Left ventricle myocardium inferior (tissue), 1 donor: ENCODE data around the gene REXO4. TPM values are rescaled to one million over a fixed set of nuclear protein-coding genes. Genes with fewer than 3 reads are reported as not detected.
"Not testable (repeated sequence)": the region's sequence is repeated elsewhere in the genome, so short reads cannot be mapped to it uniquely, and the experiment has no call there.

Experiments
- DNase-seq: peaks from one replicate; pipeline ENCODE4 v3.0.0-alpha.2; 2020
- H3K27ac ChIP-seq: fragments of 200-600 bp; replicated peaks from 2 replicates; pipeline ENCODE4 v1.8.0; 2021
- H3K27me3 ChIP-seq: fragments of 200-600 bp; 2 replicates; pipeline ENCODE4 v1.8.0; 2021; ENCODE audit warnings: low read depth
- H3K36me3 ChIP-seq: fragments of 200-600 bp; 2 replicates; pipeline ENCODE4 v1.8.0; 2021
- H3K4me1 ChIP-seq: fragments of 200-600 bp; 2 replicates; pipeline ENCODE4 v1.8.0; 2021
- H3K4me3 ChIP-seq: fragments of 200-600 bp; 2 replicates; pipeline ENCODE4 v1.8.0; 2021; ENCODE audit warnings: mild to moderate bottlenecking, moderate library complexity
- H3K9me3 ChIP-seq: fragments of 200-600 bp; replicated peaks from 2 replicates; pipeline ENCODE4 v1.8.0; 2021
- intact Hi-C: fragments of 100-400 bp; cut with micrococcal nuclease; formaldehyde crosslinking; loops from one replicate; pipeline ENCODE4 v1.11.0; 2022
- total RNA-seq: library from RNA; stranded (reverse); fragmentation: NEBNext Ultra II Directional; extraction: Animal tissue kit (Norgen Biotek cat#: 25700); gene quantifications from one replicate; pipeline ENCODE4 v1.2.1, GENCODE V29; 2021
- TF ChIP-seq, protein P1 (sequence below): fragments of 200-600 bp; IDR thresholded peaks from 2 replicates; pipeline ENCODE4 v1.8.0; 2021; ENCODE audit warnings: antibody characterized with exemption, mild to moderate bottlenecking, borderline replicate concordance
- donor health status: DM: no; HTN: yes; CAD: no; lungs with severe emphysema.

The REXO4 gene
- total RNA-seq, 1 donor from 2014 or later, result 16.5 TPM

DNA sequence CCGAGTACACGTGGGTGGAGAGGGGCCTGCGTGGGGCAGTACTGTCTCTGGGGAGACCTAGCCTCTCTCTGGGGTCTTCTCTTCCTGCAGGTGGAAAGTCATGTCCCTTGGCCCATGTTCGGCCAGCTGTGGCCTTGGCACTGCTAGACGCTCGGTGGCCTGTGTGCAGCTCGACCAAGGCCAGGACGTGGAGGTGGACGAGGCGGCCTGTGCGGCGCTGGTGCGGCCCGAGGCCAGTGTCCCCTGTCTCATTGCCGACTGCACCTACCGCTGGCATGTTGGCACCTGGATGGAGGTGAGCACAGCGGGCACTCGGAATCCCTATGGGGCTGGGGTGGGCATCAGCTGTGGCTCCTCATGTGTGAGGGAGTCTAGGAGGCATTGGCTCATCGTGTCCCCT is 36.5 kb upstream of the REXO4 start:
- H3K27ac ChIP-seq, result no peak overlapping the region
- no peak for DNase-seq
- intact Hi-C loops, result no loop called here
- H3K27me3 ChIP-seq, result no peaks in the 10 kb centered on the region
- H3K4me1 ChIP-seq, result peaks cover 5% of the 10 kb centered on the region
- TF ChIP-seq, protein P1, sequence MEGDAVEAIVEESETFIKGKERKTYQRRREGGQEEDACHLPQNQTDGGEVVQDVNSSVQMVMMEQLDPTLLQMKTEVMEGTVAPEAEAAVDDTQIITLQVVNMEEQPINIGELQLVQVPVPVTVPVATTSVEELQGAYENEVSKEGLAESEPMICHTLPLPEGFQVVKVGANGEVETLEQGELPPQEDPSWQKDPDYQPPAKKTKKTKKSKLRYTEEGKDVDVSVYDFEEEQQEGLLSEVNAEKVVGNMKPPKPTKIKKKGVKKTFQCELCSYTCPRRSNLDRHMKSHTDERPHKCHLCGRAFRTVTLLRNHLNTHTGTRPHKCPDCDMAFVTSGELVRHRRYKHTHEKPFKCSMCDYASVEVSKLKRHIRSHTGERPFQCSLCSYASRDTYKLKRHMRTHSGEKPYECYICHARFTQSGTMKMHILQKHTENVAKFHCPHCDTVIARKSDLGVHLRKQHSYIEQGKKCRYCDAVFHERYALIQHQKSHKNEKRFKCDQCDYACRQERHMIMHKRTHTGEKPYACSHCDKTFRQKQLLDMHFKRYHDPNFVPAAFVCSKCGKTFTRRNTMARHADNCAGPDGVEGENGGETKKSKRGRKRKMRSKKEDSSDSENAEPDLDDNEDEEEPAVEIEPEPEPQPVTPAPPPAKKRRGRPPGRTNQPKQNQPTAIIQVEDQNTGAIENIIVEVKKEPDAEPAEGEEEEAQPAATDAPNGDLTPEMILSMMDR, result no peak
- H3K4me3 ChIP-seq, result no peak overlapping the region
- H3K36me3 ChIP-seq, result no peaks in the 10 kb centered on the region
- H3K9me3 ChIP-seq, result no peaks in the 10 kb centered on the region

DNA sequence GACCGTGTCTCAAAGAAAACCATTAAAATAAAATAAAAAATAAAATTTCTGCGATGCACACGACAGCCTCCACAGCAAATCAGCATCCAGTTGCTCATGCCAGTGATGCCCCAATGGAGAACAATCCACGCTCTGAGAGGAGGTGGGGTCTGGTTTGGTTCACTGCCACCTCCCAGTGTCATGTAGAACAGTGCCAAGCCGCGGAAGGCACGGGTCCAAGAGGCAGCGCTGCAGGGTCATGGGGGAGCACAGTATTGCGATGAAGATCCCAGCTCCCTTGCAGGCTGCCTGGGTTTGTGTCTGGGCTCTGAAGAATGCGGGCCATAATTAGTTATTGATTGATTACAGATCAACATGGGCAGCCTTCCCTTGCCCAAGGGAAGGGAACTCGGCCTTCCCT is 35.8 kb upstream of the REXO4 start:
- H3K36me3 ChIP-seq, result no peaks in the 10 kb centered on the region
- DNase-seq, result no peak
- intact Hi-C loops, result no loop called here
- H3K9me3 ChIP-seq, result no peaks in the 10 kb centered on the region
- no peak overlapping the region for H3K27ac ChIP-seq
- no peaks in the 10 kb centered on the region for H3K4me1 ChIP-seq
- no peaks in the 10 kb centered on the region for H3K27me3 ChIP-seq
- H3K4me3 ChIP-seq, result no peak overlapping the region
- TF ChIP-seq, protein P1, result no peak

DNA sequence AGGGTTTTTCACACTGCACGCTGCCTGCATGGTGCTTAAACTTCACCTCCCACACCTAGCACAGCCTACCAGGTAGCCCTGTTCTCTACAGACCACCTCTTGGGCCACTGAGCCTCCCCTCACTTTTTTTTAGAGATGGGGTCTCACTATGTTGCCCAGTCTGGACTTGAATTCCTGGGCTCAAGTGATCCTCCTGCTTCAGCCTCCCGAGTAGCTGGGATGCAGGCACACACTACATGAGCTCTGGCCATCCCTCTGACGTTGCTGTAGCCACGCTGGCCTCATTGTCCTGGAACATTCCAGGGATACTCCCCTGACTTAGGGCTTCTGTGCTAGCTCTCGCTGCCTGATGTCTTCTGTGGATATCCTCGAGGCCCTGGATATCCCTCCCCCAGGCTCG is 34.8 kb upstream of the REXO4 start:
- no peaks in the 10 kb centered on the region for H3K27me3 ChIP-seq
- no peak for DNase-seq
- no peaks in the 10 kb centered on the region for H3K36me3 ChIP-seq
- no peaks in the 10 kb centered on the region for H3K4me1 ChIP-seq
- intact Hi-C loops, result no loop called here
- H3K27ac ChIP-seq, result no peak overlapping the region
- no peaks in the 10 kb centered on the region for H3K9me3 ChIP-seq
- H3K4me3 ChIP-seq, result no peak overlapping the region
- TF ChIP-seq, protein P1, result no peak

DNA sequence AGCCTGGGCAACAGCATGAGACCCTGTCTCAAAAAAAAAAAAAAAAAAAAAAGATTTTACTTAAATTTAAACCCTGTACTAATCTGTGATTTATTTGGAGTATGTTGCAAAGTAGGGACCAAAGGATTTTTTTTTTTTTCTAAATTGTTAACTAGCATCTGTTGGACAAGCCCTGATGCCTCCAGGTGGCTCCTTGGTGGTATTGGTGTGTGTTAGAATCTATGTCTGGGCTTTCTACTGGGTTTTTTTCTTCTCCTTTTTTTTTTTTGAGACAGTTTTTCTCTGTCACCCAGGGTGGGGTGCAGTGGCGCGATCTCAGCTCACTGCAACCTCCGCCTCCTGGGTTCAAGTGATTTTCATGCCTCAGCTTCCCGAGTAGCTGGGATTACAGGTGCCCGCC is 34.1 kb upstream of the REXO4 start:
- H3K27ac ChIP-seq, H3K4me1 ChIP-seq, intact Hi-C loops, H3K36me3 ChIP-seq, H3K4me3 ChIP-seq, H3K9me3 ChIP-seq, H3K27me3 ChIP-seq, DNase-seq: not testable (repeated sequence)

DNA sequence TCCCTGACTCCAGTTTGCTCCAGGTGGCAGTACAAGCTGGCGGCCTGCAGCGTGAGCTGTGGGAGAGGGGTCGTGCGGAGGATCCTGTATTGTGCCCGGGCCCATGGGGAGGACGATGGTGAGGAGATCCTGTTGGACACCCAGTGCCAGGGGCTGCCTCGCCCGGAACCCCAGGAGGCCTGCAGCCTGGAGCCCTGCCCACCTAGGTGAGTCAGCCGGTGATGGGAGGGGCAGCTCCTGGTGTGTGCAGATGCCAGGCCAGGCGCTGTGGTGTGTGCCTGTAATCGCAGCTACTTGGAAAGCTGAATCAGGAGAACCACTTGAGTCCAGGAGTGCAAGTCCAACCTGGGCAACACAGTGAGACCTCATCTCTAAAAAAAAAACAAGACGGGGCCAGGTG is 31.9 kb upstream of the REXO4 start:
- no peaks in the 10 kb centered on the region for H3K4me1 ChIP-seq
- H3K27me3 ChIP-seq, result no peaks in the 10 kb centered on the region
- H3K27ac ChIP-seq, result no peak overlapping the region
- intact Hi-C loops, result no loop called here
- no peaks in the 10 kb centered on the region for H3K9me3 ChIP-seq
- no peaks in the 10 kb centered on the region for H3K36me3 ChIP-seq
- no peak for DNase-seq
- no peak overlapping the region for H3K4me3 ChIP-seq
- TF ChIP-seq, protein P1, result no peak

DNA sequence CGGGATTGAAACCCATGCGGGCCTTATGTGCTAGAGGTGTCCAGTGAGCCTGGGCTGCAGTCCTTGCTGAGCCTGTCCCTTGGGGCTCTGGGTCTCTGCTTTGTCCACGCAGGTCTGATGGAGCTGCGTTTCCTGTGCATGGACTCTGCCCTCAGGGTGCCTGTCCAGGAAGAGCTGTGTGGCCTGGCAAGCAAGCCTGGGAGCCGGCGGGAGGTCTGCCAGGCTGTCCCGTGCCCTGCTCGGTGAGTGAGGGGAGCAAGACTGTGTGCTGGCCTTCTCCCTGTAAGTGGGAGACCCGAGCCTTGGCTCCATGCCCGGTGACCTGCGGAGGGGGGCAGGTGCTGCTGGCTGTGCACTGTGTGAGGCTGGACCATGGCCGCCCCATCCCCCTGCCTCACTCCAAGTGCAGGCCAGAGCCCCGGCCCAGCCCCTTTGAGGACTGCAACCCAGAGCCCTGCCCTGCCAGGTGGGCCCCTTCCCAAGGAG is 30.7 kb upstream of the REXO4 start:
- Histone ChIP-seq H3K9me3 (no peaks in the 10 kb centered on the region), H3K27ac (no peak overlapping the region), H3K36me3 (no peaks in the 10 kb centered on the region), H3K4me1 (no peaks in the 10 kb centered on the region), H3K27me3 (no peaks in the 10 kb centered on the region), H3K4me3 (no peak overlapping the region)
- intact Hi-C loops, result no loop called here
- TF ChIP-seq, protein P1, result no peak
- no peak for DNase-seq
